Prostate gland (tissue), 2 donors: Measurements from ENCODE around the gene USF1. TPM values are rescaled to one million over a fixed set of nuclear protein-coding genes. Genes with fewer than 3 reads are reported as not detected.
"Not testable (repeated sequence)": the region's sequence is repeated elsewhere in the genome, so short reads cannot be mapped to it uniquely, and the experiment has no call there.

Experiments
- DNase-seq: peaks from one replicate; pipeline ENCODE4 v3.0.0-alpha.2; 2019; ENCODE audit warnings: low spot score
- H3K27ac ChIP-seq, 2 donors: fragments of 200-600 bp; sonication (generic); 2 replicates each; pipeline ENCODE4 v1.5.1; 2017 to 2019
- H3K27me3 ChIP-seq: fragments of 200-600 bp; sonication (generic); replicated peaks from 2 replicates; pipeline ENCODE4 v1.5.1; 2019; ENCODE audit not compliant: insufficient read depth
- H3K36me3 ChIP-seq, 2 donors: fragments of 200-600 bp; sonication (generic); 1 replicate in 1 of 2; 2 replicates in 1 of 2; pipeline versions ENCODE4 v1.5.1 to v1.8.1; 2017 to 2019
- H3K4me1 ChIP-seq: fragments of 200-600 bp; sonication (generic); replicated peaks from 2 replicates; pipeline ENCODE4 v1.5.1; 2019
- H3K4me3 ChIP-seq, 2 donors: fragments of 200-600 bp; sonication (generic); 2 replicates each; pipeline ENCODE4 v1.5.1; 2017 to 2019
- H3K9me3 ChIP-seq: fragments of 200-600 bp; sonication (generic); 2 replicates; pipeline ENCODE4 v1.5.1; 2017
- CTCF ChIP-seq, 4 experiments: fragments of 200-600 bp in 2 of 4; fragments of 450-650 bp in 2 of 4; sonication (generic) in 2 of 4; IDR thresholded peaks; 1 replicate in 3 of 4; 2 replicates in 1 of 4; pipeline ENCODE4 v1.5.1; 2016 to 2019; ENCODE audit warnings: antibody characterized with exemption in 4 of 4, mild to moderate bottlenecking in 2 of 4, moderate library complexity in 2 of 4
- POLR2A ChIP-seq: fragments of 450-650 bp; IDR thresholded peaks from one replicate; pipeline ENCODE4 v1.6.1; 2016; ENCODE audit warnings: antibody characterized with exemption, mild to moderate bottlenecking
- POLR2AphosphoS5 ChIP-seq: sonication (generic); formaldehyde crosslinking; IDR thresholded peaks from one replicate; pipeline ENCODE4 v1.6.1; 2017; ENCODE audit warnings: antibody characterized with exemption
- WGBS: methylation state at CpG from one replicate; pipeline ENCODE4 v1.1.5; 2018; 5-methylcytosine and 5-hydroxymethylcytosine counted together
- intact Hi-C: fragments of 100-400 bp; cut with DNase I; formaldehyde crosslinking; loops from one replicate; pipeline ENCODE4 v1.14.2; 2022
- total RNA-seq, 2 donors: library from RNA; depleted of rRNA; stranded (reverse); fragments of >200 nt; gene quantifications; one replicate each; pipeline ENCODE4 v1.1.0, GENCODE V29; 2016

The USF1 gene
- total RNA-seq, 2 donors from 2014 or later, result 46.3 to 65.8 TPM

GRCh38 chr1:161020509-161021164 is 25.1 kb downstream of the USF1 start, which contains the start of gene F11R:
Gene F11R (minus strand): TSS chr1:161021152. CDS start chr1:161021073, 79 bp downstream.
- DNase-seq, result peak; percentile 45
- 1% methylated on average over 31 of the region's 36 CpGs for WGBS

GRCh38 chr1:161019751-161020495 is 25.9 kb downstream of the USF1 start:
- 8% methylated on average over 10 of the region's 10 CpGs for WGBS
- intact Hi-C loops, result no loop called here

More at GRCh38 chr1:161020509-161021164, 25.1 kb downstream of the USF1 start, which contains the start of gene F11R:
- intact Hi-C loops, result no loop called here
- no peaks in the 10 kb centered on the region for H3K9me3 ChIP-seq
- H3K4me3 ChIP-seq, result peak within 1 kb of the TSS; percentile 62 to 68
- H3K36me3 ChIP-seq, result no peaks in the 10 kb centered on the region
- TF ChIP-seq POLR2AphosphoS5 (no peak), CTCF (IDR thresholded peaks at IDR 0.05) (peak in 2 of 4 experiments; percentile 55 to 59), POLR2A (peak; percentile 74)
- no peaks in the 10 kb centered on the region for H3K27me3 ChIP-seq
- no peaks in the 10 kb centered on the region for H3K4me1 ChIP-seq
- peak within 1 kb of the TSS; percentile 84 to 96 for H3K27ac ChIP-seq

GRCh38 chr1:161019111-161019660 is 26.6 kb downstream of the USF1 start:
- H3K4me1 ChIP-seq, H3K36me3 ChIP-seq, H3K27me3 ChIP-seq, H3K9me3 ChIP-seq, DNase-seq, intact Hi-C loops: not testable (repeated sequence)
- peak overlapping the region; percentile 84 to 96 for H3K27ac ChIP-seq
- 42% methylated on average over 15 of the region's 15 CpGs for WGBS
- H3K4me3 ChIP-seq, result peak overlapping the region; percentile 62 to 68

More at GRCh38 chr1:161019751-161020495, 25.9 kb downstream of the USF1 start:
- peak; percentile 61 for DNase-seq
- H3K9me3 ChIP-seq, result no peaks in the 10 kb centered on the region
- peak overlapping the region; percentile 84 to 96 for H3K27ac ChIP-seq
- H3K27me3 ChIP-seq, result no peaks in the 10 kb centered on the region
- H3K36me3 ChIP-seq, result no peaks in the 10 kb centered on the region
- no peaks in the 10 kb centered on the region for H3K4me1 ChIP-seq
- H3K4me3 ChIP-seq, result peak overlapping the region; percentile 62 to 68
- TF ChIP-seq POLR2AphosphoS5 (peak; percentile 74), CTCF (IDR thresholded peaks at IDR 0.05) (peak in 1 of 4 experiments; percentile 3), POLR2A (peak; percentile 58)

- no peak for DNase-seq
- intact Hi-C loops, result no loop called here
- H3K27ac ChIP-seq, result peak overlapping the region; percentile 84 to 96
Measured at GRCh38 chr1:161018631-161018930, 27.2 kb downstream of the USF1 start.

More at GRCh38 chr1:161018631-161018930, 27.2 kb downstream of the USF1 start:
- Histone ChIP-seq H3K36me3 (no peaks in the 10 kb centered on the region), H3K4me3 (no peak overlapping the region), H3K27me3 (no peaks in the 10 kb centered on the region), H3K4me1 (no peaks in the 10 kb centered on the region), H3K9me3 (no peaks in the 10 kb centered on the region)
- 68% methylated on average over 1 of the region's 1 CpG for WGBS
- TF ChIP-seq POLR2AphosphoS5, result no peak
- no peak for TF ChIP-seq POLR2A
- TF ChIP-seq CTCF (IDR thresholded peaks at IDR 0.05), result no peak
